Common myeloid progenitor, CD34-positive (primary cell): ENCODE results near the gene GNB5.

Experiments
- CTCF ChIA-PET: fragments of 350-600 bp; sonication (Branson Sonifier 250); formaldehyde crosslinking; loops from one replicate; lab custom pipeline; 2021; ENCODE audit warnings: antibody characterized with exemption; lab: Charles Lee
- POLR2A ChIA-PET: fragments of 350-600 bp; sonication (Branson Sonifier 250); formaldehyde crosslinking; loops from one replicate; lab custom pipeline; 2021; ENCODE audit warnings: antibody characterized with exemption; lab: Charles Lee
- DNase-seq, 3 donors: peaks; one replicate each; pipeline versions ENCODE4 v3.0.0 to v3.0.0-alpha.2; 2013
- H3K27ac ChIP-seq, 2 experiments: 1 replicate in 1 of 2; 2 replicates in 1 of 2; pipeline ENCODE4 v1.7.0; 2013; ENCODE audit warnings: inconsistent platforms in 2 of 2, low read length in 2 of 2, mild to moderate bottlenecking in 2 of 2, low read depth in 1 of 2, moderate library complexity in 1 of 2; ENCODE audit not compliant: severe bottlenecking in 2 of 2, insufficient read depth in 1 of 2, poor library complexity in 1 of 2
- H3K27me3 ChIP-seq, 5 experiments: replicated peaks in 2 of 5; 1 replicate in 3 of 5; 2 replicates in 2 of 5; pipeline versions ENCODE4 v1.6.1 to v1.7.0; 2013; ENCODE audit warnings: low read length in 4 of 5, mild to moderate bottlenecking in 2 of 5, moderate library complexity in 2 of 5, inconsistent platforms in 1 of 5; ENCODE audit not compliant: insufficient read depth in 5 of 5, control insufficient read depth in 4 of 5
- H3K36me3 ChIP-seq, 4 experiments: 1 replicate in 2 of 4; 2 replicates in 2 of 4; pipeline versions ENCODE4 v1.6.1 to v1.7.0; 2013; ENCODE audit warnings: low read length in 3 of 4, control low read depth in 1 of 4, mild to moderate bottlenecking in 1 of 4; ENCODE audit not compliant: control insufficient read depth in 4 of 4, insufficient read depth in 4 of 4
- H3K4me1 ChIP-seq, 4 experiments: 1 replicate in 3 of 4; 2 replicates in 1 of 4; pipeline versions ENCODE4 v1.6.1 to v1.7.1; 2013; ENCODE audit warnings: low read length in 3 of 4, mild to moderate bottlenecking in 3 of 4, control low read depth in 1 of 4, inconsistent platforms in 1 of 4, moderate library complexity in 1 of 4; ENCODE audit not compliant: control insufficient read depth in 4 of 4, insufficient read depth in 4 of 4; ENCODE audit errors: control extremely low read depth in 1 of 4
- H3K4me3 ChIP-seq, 7 experiments: 1 replicate in 4 of 7; 2 replicates in 3 of 7; pipeline versions ENCODE4 v1.5.1 to v1.7.0; 2013; ENCODE audit warnings: mild to moderate bottlenecking in 7 of 7, low read length in 6 of 7, moderate library complexity in 6 of 7, inconsistent platforms in 2 of 7, low read depth in 2 of 7, control low read depth in 1 of 7; ENCODE audit not compliant: insufficient read depth in 4 of 7, control insufficient read depth in 1 of 7; ENCODE audit errors: extremely low read depth in 1 of 7
- H3K9me3 ChIP-seq, 5 experiments: 1 replicate in 4 of 5; 2 replicates in 1 of 5; pipeline versions ENCODE4 v1.6.1 to v1.7.1; 2013; ENCODE audit warnings: low read length in 4 of 5, mild to moderate bottlenecking in 2 of 5, inconsistent platforms in 1 of 5, low read depth in 1 of 5, moderate library complexity in 1 of 5; ENCODE audit not compliant: control insufficient read depth in 4 of 5, insufficient read depth in 2 of 5; ENCODE audit errors: control extremely low read depth in 1 of 5
- WGBS: methylation state at CpG from one replicate; pipeline ENCODE4 v1.1.5; 2013; ENCODE audit not compliant: insufficient coverage; 5-methylcytosine and 5-hydroxymethylcytosine counted together

Gene GNB5

GRCh38 chr15:52213206-52213605 is 22.0 kb upstream of the GNB5 start:
- Histone ChIP-seq H3K36me3 (peaks cover 15 to 82% (median 41%) of the 10 kb centered on the region in 4 experiments), H3K4me1 (peaks cover 2 to 13% (median 10%) of the 10 kb centered on the region in 4 experiments), H3K9me3 (no peaks in the 10 kb centered on the region), H3K4me3 (no peak overlapping the region), H3K27me3 (no peaks in the 10 kb centered on the region), H3K27ac (no peak overlapping the region)
- 100% methylated on average over 1 of the region's 3 CpGs for WGBS
- DNase-seq: no peak
- ChIA-PET POLR2A (interaction anchor here (0.5 kb wide), 1 partner anchor 12 kb away, joined by 3 read pairs; no protein-coding TSS in a partner anchor), CTCF (interaction anchor here (1.3 to 1.6 kb wide), 3 partner anchors 11 to 29 kb away, joined by 3 to 4 read pairs (median 3); no protein-coding TSS in a partner anchor)

DNA sequence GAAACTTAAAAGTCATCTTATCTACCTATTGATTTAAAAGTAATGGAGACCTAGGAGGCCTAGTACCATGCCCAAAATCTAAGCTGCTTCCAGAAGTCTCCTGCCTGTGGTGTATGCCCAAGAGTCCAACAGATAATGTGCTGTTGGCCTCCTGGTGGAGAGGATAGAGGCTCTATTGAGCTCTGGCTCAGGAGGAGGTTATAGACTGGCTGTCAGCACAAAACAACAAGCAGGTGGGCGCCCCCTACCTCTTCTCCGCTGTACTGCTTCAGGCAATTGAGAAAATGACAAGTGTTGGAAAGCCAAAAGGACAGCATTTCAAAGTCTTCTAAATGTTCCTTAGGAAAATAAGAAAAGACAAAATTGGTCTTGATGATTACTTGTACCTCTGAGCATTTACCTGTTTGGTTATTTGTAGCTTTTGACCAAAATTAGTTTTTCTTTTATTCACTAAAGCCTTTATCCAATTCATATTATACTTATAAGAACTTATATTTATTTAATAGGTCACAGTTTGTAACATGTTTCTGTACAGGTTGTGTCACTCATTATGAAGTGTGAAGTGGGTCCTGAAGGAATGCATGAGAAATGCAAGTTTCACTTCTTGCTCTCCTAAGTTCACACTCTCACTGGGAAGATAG is 17.2 kb upstream of the GNB5 start:
- no peak overlapping the region for H3K27ac ChIP-seq
- peaks cover 17 to 79% (median 38%) of the 10 kb centered on the region in 4 experiments for H3K36me3 ChIP-seq
- no peaks in the 10 kb centered on the region for H3K27me3 ChIP-seq
- H3K9me3 ChIP-seq: no peaks in the 10 kb centered on the region
- POLR2A ChIA-PET: no interaction called here
- peaks cover 6 to 26% (median 20%) of the 10 kb centered on the region in 4 experiments for H3K4me1 ChIP-seq
- CTCF ChIA-PET: interaction anchor here (0.7 to 2.1 kb wide), 14 partner anchors 9 to 238 kb away, joined by 3 to 15 read pairs (median 6); no protein-coding TSS in a partner anchor
- H3K4me3 ChIP-seq: no peak overlapping the region
- WGBS: 100% methylated on average over 2 of the region's 2 CpGs
- DNase-seq: peak; percentile 69 to 82 (median 77)

- CTCF ChIA-PET: interaction anchor here (0.7 to 2.1 kb wide), 2 partner anchors 14 to 177 kb away, joined by 3 to 7 read pairs; no protein-coding TSS in a partner anchor
- WGBS: no CpG with 5 or more reads among the region's 1 CpG
- POLR2A ChIA-PET: no interaction called here
Observed at GRCh38 chr15:52207191-52207590, 16.0 kb upstream of the GNB5 start.

GRCh38 chr15:52206446-52206845 is 15.3 kb upstream of the GNB5 start:
- CTCF ChIA-PET: interaction anchor here (0.7 to 1.6 kb wide), 4 partner anchors 8 to 177 kb away, joined by 3 to 5 read pairs (median 3); no protein-coding TSS in a partner anchor
- Histone ChIP-seq H3K36me3 (peaks cover 16 to 70% (median 27%) of the 10 kb centered on the region in 4 experiments), H3K4me1 (peaks cover 6 to 26% (median 20%) of the 10 kb centered on the region in 4 experiments), H3K27me3 (no peaks in the 10 kb centered on the region), H3K9me3 (no peaks in the 10 kb centered on the region), H3K4me3 (no peak overlapping the region), H3K27ac (no peak overlapping the region)
- POLR2A ChIA-PET: no interaction called here
- DNase-seq: no peak
- WGBS: no CpG with 5 or more reads among the region's 2 CpGs

More at GRCh38 chr15:52207191-52207590, 16.0 kb upstream of the GNB5 start:
- DNase-seq: peak in 2 of 3 donors; percentile 18 to 24
- Histone ChIP-seq H3K27ac (peak overlapping the region in 1 of 2 experiments; percentile 46), H3K4me3 (no peak overlapping the region), H3K4me1 (peaks cover 6 to 26% (median 20%) of the 10 kb centered on the region in 4 experiments), H3K36me3 (peaks cover 17 to 76% (median 32%) of the 10 kb centered on the region in 4 experiments), H3K27me3 (no peaks in the 10 kb centered on the region), H3K9me3 (no peaks in the 10 kb centered on the region)

GRCh38 chr15:52204657-52205056 is 13.5 kb upstream of the GNB5 start:
- no peak for DNase-seq
- peaks cover 6 to 26% (median 20%) of the 10 kb centered on the region in 4 experiments for H3K4me1 ChIP-seq
- CTCF ChIA-PET: interaction anchor here (1.9 kb wide), 1 partner anchor 42 kb away, joined by 4 read pairs; no protein-coding TSS in a partner anchor
- 99% methylated on average over 20 of the region's 20 CpGs for WGBS
- H3K27ac ChIP-seq: no peak overlapping the region
- no peaks in the 10 kb centered on the region for H3K9me3 ChIP-seq
- peaks cover 15 to 63% (median 24%) of the 10 kb centered on the region in 4 experiments for H3K36me3 ChIP-seq
- POLR2A ChIA-PET: no interaction called here
- H3K27me3 ChIP-seq: no peaks in the 10 kb centered on the region
- no peak overlapping the region for H3K4me3 ChIP-seq

DNA sequence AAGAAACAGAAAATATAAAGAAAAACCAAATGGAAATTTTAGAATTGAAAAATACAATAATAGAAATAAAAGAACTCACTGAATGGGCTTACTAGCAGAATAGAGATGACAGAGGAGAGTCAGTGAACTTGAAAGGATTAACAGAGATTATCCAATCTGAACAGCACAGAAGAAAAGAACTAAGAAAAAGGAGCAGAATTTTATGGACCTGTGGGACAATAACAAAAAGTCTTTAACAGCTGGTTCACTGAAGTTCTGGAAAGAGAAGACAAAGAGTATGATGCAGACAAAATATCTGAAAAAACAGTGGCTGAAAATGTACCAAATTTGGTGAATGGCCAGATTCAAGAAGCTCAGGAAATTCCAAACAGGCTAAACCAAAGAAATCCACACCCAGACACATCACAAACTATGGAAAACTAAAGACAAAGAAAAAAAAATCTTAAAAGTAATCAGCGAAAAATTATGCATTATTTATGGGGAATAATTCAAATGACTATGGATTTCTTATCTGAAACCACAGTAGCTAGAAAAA is 9.7 kb upstream of the GNB5 start:
- Histone ChIP-seq H3K9me3 (no peaks in the 10 kb centered on the region), H3K36me3 (peaks cover 19 to 59% (median 31%) of the 10 kb centered on the region in 4 experiments), H3K4me1 (no peaks in the 10 kb centered on the region), H3K4me3 (no peak overlapping the region), H3K27ac (no peak overlapping the region), H3K27me3 (no peaks in the 10 kb centered on the region)
- no CpG with 5 or more reads among the region's 1 CpG for whole genome bisulfite sequencing
- ChIA-PET CTCF (interaction anchor here (1.9 kb wide), 1 partner anchor 22 kb away, joined by 4 read pairs; no protein-coding TSS in a partner anchor), POLR2A (no interaction called here)
- no peak for DNase-seq
